B cell (primary cell): Measurements from ENCODE around the gene MYORG. TPM values are rescaled to one million over a fixed set of nuclear protein-coding genes. Genes with fewer than 3 reads are reported as not detected.

Experiments
- ATAC-seq: fragments of 200-7000 bp; cut with Tn5 transposase; one replicate; pipeline ENCODE4 v1.10.0; 2021; ENCODE audit warnings: low read depth, mild to moderate bottlenecking, moderate number of reproducible peaks, moderate library complexity
- CTCF ChIA-PET: fragments of 350-600 bp; sonication (Branson Sonifier 250); formaldehyde crosslinking; loops from one replicate; lab custom pipeline; 2021; ENCODE audit warnings: antibody characterized with exemption, inconsistent platforms; lab: Charles Lee
- POLR2A ChIA-PET: fragments of 350-600 bp; sonication (Branson Sonifier 250); formaldehyde crosslinking; loops from one replicate; lab custom pipeline; 2021; ENCODE audit warnings: antibody characterized with exemption; lab: Charles Lee
- DNase-seq: peaks from one replicate; pipeline ENCODE4 v3.0.0; 2013
- H2AFZ ChIP-seq: 2 replicates; pipeline ENCODE4 v1.6.1; 2012; ENCODE audit warnings: mild to moderate bottlenecking, low read depth, low read length; ENCODE audit not compliant: insufficient read depth, poor library complexity, severe bottlenecking
- H3K27ac ChIP-seq, 2 donors: 1 replicate in 1 of 2; 2 replicates in 1 of 2; pipeline ENCODE4 v1.5.1; 2012 to 2013; ENCODE audit warnings: low read length in 2 of 2, mild to moderate bottlenecking in 2 of 2, moderate library complexity in 1 of 2
- H3K27me3 ChIP-seq, 4 experiments: fragments of 200-600 bp in 1 of 4; sonication (generic) in 1 of 4; replicated peaks in 1 of 4; 1 replicate in 2 of 4; 2 replicates in 2 of 4; pipeline versions ENCODE4 v1.6.1 to v1.7.0; 2013 to 2016; ENCODE audit warnings: low read length in 3 of 4, mild to moderate bottlenecking in 2 of 4, mixed read lengths in 1 of 4, moderate library complexity in 1 of 4; ENCODE audit not compliant: insufficient read depth in 4 of 4, control insufficient read depth in 3 of 4; ENCODE audit errors: control extremely low read depth in 1 of 4
- H3K36me3 ChIP-seq, 2 experiments: replicated peaks in 1 of 2; 1 replicate in 1 of 2; 2 replicates in 1 of 2; pipeline versions ENCODE4 v1.6.1 to v1.7.1; 2013; ENCODE audit warnings: low read length in 1 of 2; ENCODE audit not compliant: insufficient read depth in 2 of 2, control insufficient read depth in 1 of 2; ENCODE audit errors: control extremely low read depth in 1 of 2, extremely low read depth in 1 of 2
- H3K4me1 ChIP-seq, 2 donors: fragments of 200-600 bp in 1 of 2; sonication (generic) in 1 of 2; 1 replicate in 1 of 2; 2 replicates in 1 of 2; pipeline versions ENCODE4 v1.5.1 to v1.6.1; 2013 to 2017; ENCODE audit warnings: low read length in 2 of 2; ENCODE audit not compliant: control insufficient read depth in 2 of 2, insufficient read depth in 2 of 2
- H3K4me2 ChIP-seq: replicated peaks from 2 replicates; pipeline ENCODE3; 2012; ENCODE audit warnings: mild to moderate bottlenecking, low read depth, low read length; ENCODE audit not compliant: poor library complexity, severe bottlenecking
- H3K4me3 ChIP-seq, 5 experiments: fragments of 200-600 bp in 1 of 5; sonication (generic) in 1 of 5; 1 replicate in 3 of 5; 2 replicates in 2 of 5; pipeline versions ENCODE4 v1.5.1 to v1.7.0; 2011 to 2016; ENCODE audit warnings: low read length in 4 of 5, mild to moderate bottlenecking in 4 of 5, low read depth in 2 of 5, control low read depth in 1 of 5, moderate library complexity in 1 of 5; ENCODE audit not compliant: insufficient read depth in 1 of 5; ENCODE audit errors: control extremely low read depth in 1 of 5, extremely low read depth in 1 of 5
- H3K79me2 ChIP-seq: fragments of 200-600 bp; sonication (generic); one replicate; pipeline ENCODE4 v1.6.0; 2016; ENCODE audit warnings: low read length; ENCODE audit not compliant: control insufficient read depth, insufficient read depth
- H3K9ac ChIP-seq: fragments of 200-600 bp; sonication (generic); 2 replicates; pipeline ENCODE4 v1.6.1; 2017; ENCODE audit warnings: mild to moderate bottlenecking, low read length, moderate library complexity
- H3K9me3 ChIP-seq, 3 donors: one replicate each; pipeline versions ENCODE4 v1.6.1 to v1.7.1; 2013; ENCODE audit warnings: low read length in 2 of 3; ENCODE audit not compliant: control insufficient read depth in 2 of 3, insufficient read depth in 1 of 3; ENCODE audit errors: control extremely low read depth in 1 of 3
- H4K20me1 ChIP-seq: 2 replicates; pipeline ENCODE4 v1.6.0; 2012; ENCODE audit warnings: mild to moderate bottlenecking, low read length; ENCODE audit not compliant: insufficient read depth, control insufficient read depth, poor library complexity, severe bottlenecking
- H3K27ac Mint-ChIP-seq: one replicate; pipeline ENCODE4 v1.8.0; 2021; ENCODE audit warnings: mixed read lengths
- H3K27me3 Mint-ChIP-seq: one replicate; pipeline ENCODE4 v1.8.0; 2021; ENCODE audit warnings: mixed read lengths
- H3K4me1 Mint-ChIP-seq: one replicate; pipeline ENCODE4 v1.8.0; 2021; ENCODE audit warnings: mixed read lengths
- H3K4me3 Mint-ChIP-seq: one replicate; pipeline ENCODE4 v1.8.0; 2021; ENCODE audit warnings: mixed read lengths
- H3K9me3 Mint-ChIP-seq: one replicate; pipeline ENCODE4 v1.8.0; 2022; ENCODE audit warnings: mixed read lengths; ENCODE audit not compliant: insufficient read depth
- CTCF ChIP-seq: fragments of 200-600 bp; IDR thresholded peaks from one replicate; pipeline ENCODE4 v1.8.0; 2022; ENCODE audit warnings: antibody characterized with exemption, mild to moderate bottlenecking
- EZH2 ChIP-seq: IDR thresholded peaks from 2 replicates; pipeline ENCODE4 v1.6.1; 2012; ENCODE audit warnings: borderline replicate concordance, low read depth, mild to moderate bottlenecking, moderate library complexity, low read length; ENCODE audit not compliant: insufficient read depth, poor library complexity, severe bottlenecking
- WGBS: methylation state at CpG from one replicate; pipeline ENCODE4 v1.1.5; 2013; ENCODE audit warnings: missing lambda C conversion rate; ENCODE audit not compliant: insufficient coverage; 5-methylcytosine and 5-hydroxymethylcytosine counted together
- intact Hi-C: fragments of 100-400 bp; cut with micrococcal nuclease; formaldehyde crosslinking; loops from one replicate; pipeline ENCODE4 v1.10.0; 2022
- polyA plus RNA-seq: library from polyadenylated mRNA; depleted of rRNA; stranded (reverse); fragments of >200 nt; gene quantifications from 2 replicates; pipeline ENCODE4 v1.2.3, GENCODE V29; 2012
- total RNA-seq, 2 donors: library from RNA; stranded (reverse); fragments of 120-200 nt in 1 of 2; gene quantifications; 1 replicate in 1 of 2; 2 replicates in 1 of 2; pipeline versions ENCODE4 v1.2.3 to v1.2.4, GENCODE V29; 2013 to 2022

The MYORG gene
- total and polyA plus RNA-seq, 2 donors (not counting 1 experiment from before 2014, with no cell fraction given) = 0.27 to 0.37 TPM

GRCh38 chr9:34328987-34329832, 47.5 kb downstream of the MYORG start, which contains the start of the genes KIF24 and NUDT2:
Gene KIF24, minus strand, starts transcription at chr9:34329268. Its CDS starts 17,922 bp downstream, at chr9:34311346.
Gene NUDT2, plus strand, starts transcription at chr9:34329569. Its CDS starts 9,471 bp downstream, at chr9:34339040.
- WGBS = under 1% methylated on average over 53 of the region's 64 CpGs
- peak within 1 kb of the TSS; percentile 98 for H2AFZ ChIP-seq
- CTCF ChIA-PET = no interaction called here

More at GRCh38 chr9:34328987-34329832, 47.5 kb downstream of the MYORG start, which contains the start of the genes KIF24 and NUDT2:
- H4K20me1 ChIP-seq = no peaks in the 10 kb centered on the region
- peak within 1 kb of the TSS; percentile 89 for H3K9ac ChIP-seq
- ATAC-seq = peak; percentile 91
- Mint-ChIP-seq H3K4me1 (peaks cover 29% of the 10 kb centered on the region), H3K9me3 (no peaks in the 10 kb centered on the region), H3K4me3 (peak within 1 kb of the TSS; percentile 96), H3K27ac (peak within 1 kb of the TSS; percentile 93), H3K27me3 (no peaks in the 10 kb centered on the region)
- no peaks in the 10 kb centered on the region for H3K27me3 ChIP-seq
- DNase-seq = peak; percentile 99
- intact Hi-C loops = loop anchor here (1.0 to 10.0 kb wide), 9 partner anchors 47 to 854 kb away; partner anchors contain the start of genes DCTN3, DNAI1, FAM219A and MYORG
- no peaks in the 10 kb centered on the region for H3K36me3 ChIP-seq
- TF ChIP-seq CTCF (no peak), EZH2 (no peak)
- peak within 1 kb of the TSS; percentile 90 to 99 (median 97) for H3K4me3 ChIP-seq
- peak within 1 kb of the TSS; percentile 92 to 99 for H3K27ac ChIP-seq
- H3K4me2 ChIP-seq = peak within 1 kb of the TSS; percentile 95
- peaks cover 19% of the 10 kb centered on the region for H3K79me2 ChIP-seq
- POLR2A ChIA-PET = no interaction called here
- peaks cover 14 to 25% of the 10 kb centered on the region in 2 donors for H3K4me1 ChIP-seq
- H3K9me3 ChIP-seq = no peaks in the 10 kb centered on the region
